G401 (cell line): ENCODE data around the gene SQSTM1. TPM values are rescaled to one million over a fixed set of nuclear protein-coding genes. Genes with fewer than 3 reads are reported as not detected.
"Not testable (repeated sequence)": the region's sequence is repeated elsewhere in the genome, so short reads cannot be mapped to it uniquely, and the experiment has no call there.

Source experiments
- DNase-seq: peaks from one replicate; pipeline ENCODE4 v3.0.0-alpha.2; 2015; ENCODE audit warnings: low spot score
- in situ Hi-C: cut with HindIII; loops from 2 replicates; pipeline ENCODE4 v1.10.0; 2016; ENCODE audit warnings: low sequenced_read_pairs, mixed read lengths
- total RNA-seq: library from RNA; depleted of rRNA; stranded (reverse); fragments of >200 nt; shearing (Covaris generic); gene quantifications from 2 replicates; pipeline ENCODE4 v1.2.3, GENCODE V29; 2014

The SQSTM1 gene
- total RNA-seq, 1 experiment from 2014 or later = 139 TPM

- in situ Hi-C loops = no loop called here
- no peak for DNase-seq
Observed at GRCh38 chr5:179867476-179867875, 46.8 kb downstream of the SQSTM1 start.

GRCh38 chr5:179868541-179868940 is 47.8 kb downstream of the SQSTM1 start:
- no peak for DNase-seq
- in situ Hi-C loops = no loop called here

- in situ Hi-C loops = no loop called here
- DNase-seq = no peak
Observed at GRCh38 chr5:179869101-179869500, 48.4 kb downstream of the SQSTM1 start.

GRCh38 chr5:179869641-179870402 is 49.1 kb downstream of the SQSTM1 start:
- DNase-seq = peak; percentile 31
- in situ Hi-C loops = no loop called here

- DNase-seq = peak; percentile 82
- in situ Hi-C loops = no loop called here
Observed at GRCh38 chr5:179870403-179870903, 49.7 kb downstream of the SQSTM1 start.

- in situ Hi-C loops = no loop called here
- no peak for DNase-seq
Observed at GRCh38 chr5:179870952-179871351, 50.2 kb downstream of the SQSTM1 start.

GRCh38 chr5:179871533-179871932 is 50.8 kb downstream of the SQSTM1 start:
- DNase-seq, in situ Hi-C loops: not testable (repeated sequence)

GRCh38 chr5:179872055-179872827 is 51.5 kb downstream of the SQSTM1 start:
- no peak for DNase-seq
- in situ Hi-C loops = no loop called here

- in situ Hi-C loops = no loop called here
- DNase-seq = no peak
Observed at GRCh38 chr5:179872828-179873575, 52.3 kb downstream of the SQSTM1 start.

- DNase-seq = no peak
- in situ Hi-C loops = no loop called here
Observed at GRCh38 chr5:179873588-179874110, 52.9 kb downstream of the SQSTM1 start.

- in situ Hi-C loops = no loop called here
- DNase-seq = no peak
Observed at GRCh38 chr5:179874136-179874535, 53.4 kb downstream of the SQSTM1 start.

GRCh38 chr5:179874536-179875292 is 54.0 kb downstream of the SQSTM1 start:
- DNase-seq = no peak
- in situ Hi-C loops = no loop called here

- in situ Hi-C loops = no loop called here
- DNase-seq = no peak
Observed at GRCh38 chr5:179875741-179876609, 55.3 kb downstream of the SQSTM1 start.

GRCh38 chr5:179876610-179876952 is 55.9 kb downstream of the SQSTM1 start:
- in situ Hi-C loops = no loop called here
- DNase-seq = no peak

GRCh38 chr5:179878222-179879002 is 57.7 kb downstream of the SQSTM1 start:
- in situ Hi-C loops = no loop called here
- DNase-seq = no peak

- in situ Hi-C loops = no loop called here
- no peak for DNase-seq
Observed at GRCh38 chr5:179879003-179879689, 58.4 kb downstream of the SQSTM1 start.

GRCh38 chr5:179879690-179880010 is 58.9 kb downstream of the SQSTM1 start:
- in situ Hi-C loops = no loop called here
- peak; percentile 46 for DNase-seq
